PFSK-1 (cell line): Measurements from ENCODE around the gene CASP2.

Source experiments
- FOXP2 ChIP-seq: optimal IDR thresholded peaks from 2 replicates; pipeline ENCODE3; 2011; ENCODE audit warnings: borderline replicate concordance, control low read depth, inconsistent platforms; ENCODE audit not compliant: insufficient read depth; ENCODE audit errors: extremely low read length, extremely low read depth
- POLR2AphosphoS5 ChIP-seq: IDR thresholded peaks from 2 replicates; pipeline ENCODE4 v1.6.1; 2012; ENCODE audit warnings: low read depth, mild to moderate bottlenecking, control low read depth, low read length, moderate library complexity
- SIN3A ChIP-seq: IDR thresholded peaks from 2 replicates; pipeline ENCODE4 v1.6.1; 2012; ENCODE audit warnings: mild to moderate bottlenecking, low read length, moderate library complexity, borderline replicate concordance; ENCODE audit not compliant: insufficient read depth
- TAF1 ChIP-seq: IDR thresholded peaks from 2 replicates; pipeline ENCODE4 v1.6.1; 2012; ENCODE audit warnings: low read length, control low read depth, borderline replicate concordance; ENCODE audit not compliant: insufficient read depth
- TF ChIP-seq, protein P1 (sequence below), 2 experiments: IDR thresholded peaks; 2 replicates each; pipeline versions ENCODE4 v1.6.1 to v1.8.0; 2011 to 2012; ENCODE audit warnings: low read depth in 2 of 2, low read length in 2 of 2, control low read depth in 1 of 2, inconsistent platforms in 1 of 2, mild to moderate bottlenecking in 1 of 2, moderate library complexity in 1 of 2; ENCODE audit not compliant: insufficient read depth in 1 of 2

The CASP2 gene

GRCh38 chr7:143285806-143286521 lies 2.2 kb upstream of the CASP2 start:
- no peak for TF ChIP-seq POLR2AphosphoS5

DNA sequence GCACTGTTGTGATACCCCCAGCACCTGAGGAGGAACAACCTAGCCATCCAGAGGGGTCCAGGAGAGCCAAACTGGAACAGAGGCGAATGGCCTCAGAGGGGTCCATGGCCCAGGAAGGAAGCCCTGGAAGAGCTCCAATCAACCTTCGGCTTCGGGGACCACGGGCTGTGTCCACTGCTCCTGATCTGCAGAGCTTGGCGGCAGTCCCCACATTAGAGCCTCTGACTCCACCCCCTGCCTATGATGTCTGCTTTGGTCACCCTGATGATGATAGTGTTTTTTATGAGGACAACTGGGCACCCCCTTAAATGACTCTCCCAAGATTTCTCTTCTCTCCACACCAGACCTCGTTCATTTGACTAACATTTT lies 1.6 kb upstream of the CASP2 start:
- TF ChIP-seq FOXP2 (no peak), SIN3A (no peak), TAF1 (no peak), POLR2AphosphoS5 (no peak)
- TF ChIP-seq, protein P1, sequence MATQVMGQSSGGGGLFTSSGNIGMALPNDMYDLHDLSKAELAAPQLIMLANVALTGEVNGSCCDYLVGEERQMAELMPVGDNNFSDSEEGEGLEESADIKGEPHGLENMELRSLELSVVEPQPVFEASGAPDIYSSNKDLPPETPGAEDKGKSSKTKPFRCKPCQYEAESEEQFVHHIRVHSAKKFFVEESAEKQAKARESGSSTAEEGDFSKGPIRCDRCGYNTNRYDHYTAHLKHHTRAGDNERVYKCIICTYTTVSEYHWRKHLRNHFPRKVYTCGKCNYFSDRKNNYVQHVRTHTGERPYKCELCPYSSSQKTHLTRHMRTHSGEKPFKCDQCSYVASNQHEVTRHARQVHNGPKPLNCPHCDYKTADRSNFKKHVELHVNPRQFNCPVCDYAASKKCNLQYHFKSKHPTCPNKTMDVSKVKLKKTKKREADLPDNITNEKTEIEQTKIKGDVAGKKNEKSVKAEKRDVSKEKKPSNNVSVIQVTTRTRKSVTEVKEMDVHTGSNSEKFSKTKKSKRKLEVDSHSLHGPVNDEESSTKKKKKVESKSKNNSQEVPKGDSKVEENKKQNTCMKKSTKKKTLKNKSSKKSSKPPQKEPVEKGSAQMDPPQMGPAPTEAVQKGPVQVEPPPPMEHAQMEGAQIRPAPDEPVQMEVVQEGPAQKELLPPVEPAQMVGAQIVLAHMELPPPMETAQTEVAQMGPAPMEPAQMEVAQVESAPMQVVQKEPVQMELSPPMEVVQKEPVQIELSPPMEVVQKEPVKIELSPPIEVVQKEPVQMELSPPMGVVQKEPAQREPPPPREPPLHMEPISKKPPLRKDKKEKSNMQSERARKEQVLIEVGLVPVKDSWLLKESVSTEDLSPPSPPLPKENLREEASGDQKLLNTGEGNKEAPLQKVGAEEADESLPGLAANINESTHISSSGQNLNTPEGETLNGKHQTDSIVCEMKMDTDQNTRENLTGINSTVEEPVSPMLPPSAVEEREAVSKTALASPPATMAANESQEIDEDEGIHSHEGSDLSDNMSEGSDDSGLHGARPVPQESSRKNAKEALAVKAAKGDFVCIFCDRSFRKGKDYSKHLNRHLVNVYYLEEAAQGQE (IDR thresholded peaks at IDR 0.05; ENCODE audit: insufficient read depth in 1 of 2, low read depth in 2 of 2, low read length in 2 of 2): no peak

- TF ChIP-seq FOXP2 (no peak), SIN3A (no peak), TAF1 (no peak)
Measured at GRCh38 chr7:143287339-143287934, 714 bp upstream of the CASP2 start.

DNA sequence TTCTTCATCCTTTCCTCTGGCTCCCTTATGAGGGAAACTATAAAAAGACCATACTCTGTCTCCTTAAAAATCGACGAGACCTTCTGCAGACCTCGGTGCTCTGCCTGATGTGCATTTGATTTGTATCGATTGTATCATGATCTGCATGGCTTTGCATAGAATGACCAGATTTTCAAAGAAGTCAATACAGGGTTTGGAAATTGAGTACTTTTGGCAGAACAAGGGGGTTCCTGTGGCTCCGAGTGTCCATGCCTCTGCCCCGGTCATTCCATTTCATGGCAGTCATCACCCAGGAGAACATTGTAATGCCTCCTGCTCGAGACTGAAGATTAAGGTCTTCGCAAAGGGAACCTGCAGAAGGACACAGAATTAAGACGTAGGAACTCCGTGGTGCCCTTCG lies 685 bp downstream of the CASP2 start:
- no peak for TF ChIP-seq FOXP2
- TF ChIP-seq, protein P1 (IDR thresholded peaks at IDR 0.05; ENCODE audit: insufficient read depth in 1 of 2, low read depth in 2 of 2, low read length in 2 of 2): no peak
- TF ChIP-seq SIN3A: no peak
- no peak for TF ChIP-seq TAF1
- TF ChIP-seq POLR2AphosphoS5: no peak

- no peak for TF ChIP-seq TAF1
- TF ChIP-seq, protein P1 (IDR thresholded peaks at IDR 0.05; ENCODE audit: insufficient read depth in 1 of 2, low read depth in 2 of 2, low read length in 2 of 2): no peak
- TF ChIP-seq FOXP2: no peak
- TF ChIP-seq SIN3A: no peak
- no peak for TF ChIP-seq POLR2AphosphoS5
Measured at GRCh38 chr7:143289421-143289820, 1.3 kb downstream of the CASP2 start.

GRCh38 chr7:143290293-143290692 lies 2.1 kb downstream of the CASP2 start:
- TF ChIP-seq SIN3A: no peak
- TF ChIP-seq POLR2AphosphoS5: no peak
- no peak for TF ChIP-seq TAF1
- TF ChIP-seq, protein P1 (IDR thresholded peaks at IDR 0.05; ENCODE audit: insufficient read depth in 1 of 2, low read depth in 2 of 2, low read length in 2 of 2): no peak
- no peak for TF ChIP-seq FOXP2
